Stimulated activated CD4-positive, alpha-beta T cell treated with anti-CD3 and anti-CD28 coated beads, Interleukin-15, amount 100 ng/mL, for 24 hours (primary cell): ENCODE measurements around the gene WNT3A.

Source experiments
- DNase-seq: peaks from one replicate; pipeline ENCODE4 v3.0.0-alpha.2; 2020

The WNT3A gene

DNA sequence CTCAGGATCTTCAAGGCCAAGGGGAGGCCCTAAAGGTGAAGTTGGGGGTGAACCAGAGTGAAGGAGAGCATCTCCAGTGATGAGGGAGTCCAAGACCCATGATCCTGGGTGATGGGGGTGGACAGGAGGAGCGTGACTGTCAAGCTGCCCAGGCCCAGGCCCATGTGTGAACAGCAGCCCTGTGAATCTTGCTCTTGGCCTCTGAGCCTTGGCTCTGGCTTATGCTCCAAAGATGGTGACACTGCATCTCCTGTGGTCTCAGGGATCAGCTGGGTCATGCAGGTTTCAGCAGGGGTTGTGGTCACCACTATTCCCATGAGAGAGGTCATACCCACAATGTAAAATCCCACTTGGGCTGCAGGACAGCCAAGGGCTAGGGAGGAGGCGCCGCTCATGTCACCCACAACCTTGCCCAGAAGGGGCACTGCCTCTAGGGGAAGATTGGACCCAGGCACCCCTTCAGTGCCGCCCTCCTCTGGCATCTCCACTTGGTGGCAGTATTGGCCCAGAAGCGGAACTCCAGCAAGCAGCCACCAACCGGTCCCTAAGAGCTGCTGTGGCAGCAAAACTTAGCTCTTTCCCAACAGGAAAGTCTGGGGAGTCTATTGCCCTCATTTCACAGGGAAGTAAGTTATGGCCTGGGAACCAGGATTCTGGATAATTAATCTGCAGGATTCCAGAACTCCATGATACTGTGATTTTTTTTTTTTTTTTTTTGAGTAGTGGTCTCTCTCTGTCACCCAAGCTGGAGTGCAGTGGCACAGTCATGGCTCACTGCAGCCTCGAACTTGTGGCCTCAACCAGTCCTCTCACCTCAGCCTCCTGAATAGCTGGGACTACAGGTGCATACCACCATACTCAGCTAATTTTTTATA, 7.5 kb upstream of the WNT3A start:
- peak; percentile 80 for DNase-seq

DNA sequence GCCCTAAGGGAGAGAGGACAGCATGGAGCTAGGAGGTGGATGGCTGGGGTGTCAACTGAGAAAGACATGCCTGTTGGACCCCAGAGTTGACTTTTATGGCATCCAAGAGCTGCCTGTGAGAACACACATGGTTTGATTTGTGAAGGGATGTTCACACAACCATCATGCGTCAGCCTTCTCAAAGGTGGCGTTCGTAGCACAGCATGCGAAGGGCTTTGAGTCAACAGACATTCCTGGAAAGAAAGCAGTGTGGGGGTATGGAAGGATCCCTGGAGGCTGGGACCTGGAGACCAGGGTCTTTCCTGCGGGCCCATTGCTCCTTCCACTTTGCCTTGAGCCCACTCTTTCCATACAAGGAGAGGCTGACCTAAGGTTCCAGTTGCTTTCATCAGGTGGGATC, 6.4 kb upstream of the WNT3A start:
- no peak for DNase-seq

DNA sequence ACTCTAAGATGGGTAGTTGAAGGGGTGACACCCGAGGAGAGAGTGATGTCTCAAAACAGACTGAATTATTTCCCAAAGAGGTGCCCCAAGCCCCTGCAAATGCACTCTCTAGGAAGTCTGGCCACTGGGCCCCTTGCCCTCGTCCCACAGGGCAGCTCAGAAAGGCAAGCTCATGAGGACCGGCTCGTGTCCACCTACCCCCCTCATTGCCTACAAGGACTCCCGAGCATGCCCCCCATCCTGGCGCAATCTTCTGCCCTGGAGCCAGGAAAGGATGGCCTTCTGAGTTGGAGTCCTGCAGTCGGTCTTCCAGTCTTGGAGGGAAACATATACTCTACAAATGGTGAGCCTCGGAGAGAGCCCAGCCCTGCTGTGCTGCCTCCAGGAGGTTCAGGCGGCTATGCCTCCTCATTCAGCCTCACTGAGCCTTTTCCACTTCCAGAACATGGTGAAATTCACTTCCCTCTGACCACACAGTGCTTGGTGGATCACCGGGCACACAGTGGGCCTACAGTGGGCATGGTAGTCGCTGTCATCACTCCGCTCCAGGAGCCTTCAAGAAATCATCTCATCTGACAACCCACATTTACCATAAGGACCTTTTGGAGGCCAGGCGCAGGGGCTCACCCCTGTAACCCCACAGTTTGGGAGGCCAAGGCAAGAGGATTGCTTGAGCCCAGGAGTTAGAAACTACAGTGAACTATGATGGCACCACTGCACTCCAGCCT, 5.8 kb upstream of the WNT3A start:
- DNase-seq = no peak

GRCh38 chr1:228001738-228002535, 4.9 kb upstream of the WNT3A start:
- DNase-seq = no peak

DNA sequence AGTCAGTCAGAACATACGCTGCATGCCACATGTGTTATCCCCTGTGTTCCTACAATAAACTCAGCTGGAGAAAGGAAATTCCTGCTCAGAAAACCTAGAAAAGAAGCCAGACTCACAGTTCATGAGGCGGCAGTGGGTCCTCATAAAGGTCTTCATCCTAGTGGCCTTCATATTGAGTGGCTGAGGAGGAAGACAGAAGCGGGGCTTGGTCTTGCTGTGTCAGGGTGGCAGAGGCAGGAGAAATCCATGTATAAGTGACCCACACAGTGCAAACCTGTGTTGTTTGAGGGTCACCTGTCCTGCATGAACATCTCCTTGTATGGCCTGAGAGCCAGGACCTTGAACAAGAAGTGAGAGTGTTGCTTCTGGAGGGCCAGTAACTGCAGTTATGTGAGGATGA, 4.0 kb upstream of the WNT3A start:
- DNase-seq = no peak

GRCh38 chr1:228003461-228004330, 3.1 kb upstream of the WNT3A start:
- DNase-seq = no peak

DNA sequence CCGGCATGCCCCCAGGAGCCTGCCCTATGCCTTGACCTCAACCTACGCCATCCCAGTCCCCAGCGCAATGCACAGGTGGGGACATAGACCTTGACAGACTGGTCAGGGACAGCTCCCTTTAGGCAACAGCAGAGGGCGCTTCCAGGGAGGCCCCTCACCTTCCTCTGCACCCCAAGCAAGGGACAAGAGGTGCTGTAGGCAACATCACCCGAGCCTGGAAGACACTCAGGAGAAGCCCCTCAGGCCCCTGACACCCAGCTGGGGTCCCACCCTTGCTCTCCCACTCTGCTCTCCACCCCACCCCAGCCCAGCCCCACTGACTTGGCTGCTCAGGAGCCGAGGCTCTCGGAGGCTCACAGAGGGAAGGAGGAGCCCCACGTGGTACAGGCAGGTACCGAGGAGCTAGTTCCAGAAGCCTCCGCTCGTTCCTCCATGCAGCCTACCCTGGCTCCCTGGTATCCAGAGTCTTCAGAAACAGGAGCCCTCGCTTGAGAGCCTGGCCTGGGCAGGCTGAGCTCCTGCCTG, 2.4 kb upstream of the WNT3A start:
- DNase-seq = peak; percentile 32

GRCh38 chr1:228004856-228005462, 1.8 kb upstream of the WNT3A start:
- DNase-seq = no peak

DNA sequence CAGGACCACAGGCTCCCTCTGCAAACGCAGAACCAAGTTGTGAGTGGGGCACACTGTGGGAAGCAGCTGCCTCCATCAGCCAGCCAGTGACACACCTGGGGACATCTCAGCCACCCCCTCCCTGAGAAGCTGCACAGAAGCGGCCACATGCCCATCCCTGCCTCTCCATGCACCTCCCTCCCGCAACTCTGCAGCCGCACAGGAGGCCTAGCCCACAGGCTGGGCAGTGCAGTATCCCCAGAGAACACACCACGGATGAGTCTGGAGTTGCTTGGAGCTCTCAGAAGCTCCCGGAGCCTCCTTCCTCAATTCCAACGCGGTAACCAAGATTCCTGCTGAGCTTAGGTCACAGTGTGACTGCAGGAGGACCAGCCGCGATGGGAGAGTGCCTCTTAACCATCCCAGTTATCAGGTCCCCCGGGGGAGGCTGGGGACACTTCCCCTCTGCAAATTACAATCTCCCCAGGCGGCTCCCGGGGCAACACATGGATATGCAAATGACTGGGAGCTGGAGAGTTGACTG, 1.2 kb upstream of the WNT3A start:
- DNase-seq = no peak

- DNase-seq = no peak
Observed at GRCh38 chr1:228006034-228006785, 588 bp upstream of the WNT3A start.

GRCh38 chr1:228007049-228007800, 427 bp downstream of the WNT3A start:
- DNase-seq = no peak

GRCh38 chr1:228007801-228008341, 1.1 kb downstream of the WNT3A start:
- DNase-seq = no peak

GRCh38 chr1:228008391-228009115, 1.8 kb downstream of the WNT3A start:
- no peak for DNase-seq

- DNase-seq = no peak
Observed at GRCh38 chr1:228009116-228009827, 2.5 kb downstream of the WNT3A start.

DNA sequence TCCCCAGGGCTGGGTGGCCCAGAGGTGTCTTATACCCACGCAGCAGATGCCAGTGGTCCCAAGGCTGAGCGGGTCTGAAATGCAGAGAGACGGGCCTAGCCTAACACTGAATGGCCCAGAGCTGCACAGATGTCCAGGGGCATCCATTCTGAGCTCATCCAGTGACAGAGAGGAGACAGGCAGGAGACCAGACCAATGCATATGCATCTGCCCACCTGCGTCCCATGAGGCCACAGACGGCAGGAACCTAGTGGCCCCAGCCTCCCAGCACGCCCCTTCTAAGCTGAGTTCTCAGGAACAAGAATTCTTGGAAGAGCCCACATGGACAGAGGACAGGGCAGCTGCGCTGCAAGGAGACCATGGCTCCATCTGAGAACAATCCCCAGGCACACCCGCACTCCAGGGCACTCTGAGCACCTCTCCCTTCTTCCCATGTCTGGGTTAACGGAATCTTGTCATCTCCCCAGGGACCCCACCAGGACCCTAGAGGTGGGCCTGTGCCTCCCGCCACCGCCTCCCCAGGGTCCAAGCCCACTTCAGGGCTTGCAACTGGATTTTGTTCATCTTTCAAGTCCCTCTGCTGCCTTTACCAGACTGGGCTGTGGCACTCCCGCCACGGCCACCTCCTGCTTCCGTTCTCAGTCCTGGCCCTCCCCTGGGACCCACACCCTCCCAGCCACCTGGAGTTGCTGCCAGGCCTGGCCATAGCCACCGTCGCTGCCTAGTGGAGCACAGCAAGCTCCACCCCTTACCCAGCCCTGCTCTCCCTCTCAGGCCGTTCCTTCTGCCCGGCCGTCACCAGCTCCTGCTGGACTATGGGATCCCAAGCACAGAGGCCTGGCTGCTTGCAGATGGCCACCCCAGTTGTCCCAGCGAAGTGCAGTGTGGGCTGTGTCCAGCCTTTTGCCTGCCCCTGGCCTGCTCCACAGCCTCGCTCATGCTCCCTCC, 3.3 kb downstream of the WNT3A start:
- DNase-seq = no peak

DNA sequence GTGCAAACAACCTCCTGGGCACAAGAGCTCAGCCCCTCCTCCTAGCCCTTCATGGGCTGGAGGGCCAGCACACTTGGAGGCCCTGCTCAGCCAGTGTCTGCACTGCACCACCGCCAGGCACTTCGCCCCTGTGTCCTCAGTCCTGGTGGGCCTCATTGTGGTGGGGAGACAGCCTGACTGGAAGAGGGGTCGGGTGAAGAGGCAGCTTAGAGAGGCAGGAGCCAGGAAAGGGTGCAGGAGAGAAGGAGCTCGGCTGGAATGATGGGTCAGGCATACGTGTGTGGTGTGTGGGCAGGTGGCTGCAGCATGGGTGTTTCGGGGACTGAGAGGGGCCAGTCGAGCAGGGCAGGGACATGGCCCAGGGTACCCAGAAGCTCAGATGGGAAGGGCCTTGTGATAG, 4.1 kb downstream of the WNT3A start:
- no peak for DNase-seq

DNA sequence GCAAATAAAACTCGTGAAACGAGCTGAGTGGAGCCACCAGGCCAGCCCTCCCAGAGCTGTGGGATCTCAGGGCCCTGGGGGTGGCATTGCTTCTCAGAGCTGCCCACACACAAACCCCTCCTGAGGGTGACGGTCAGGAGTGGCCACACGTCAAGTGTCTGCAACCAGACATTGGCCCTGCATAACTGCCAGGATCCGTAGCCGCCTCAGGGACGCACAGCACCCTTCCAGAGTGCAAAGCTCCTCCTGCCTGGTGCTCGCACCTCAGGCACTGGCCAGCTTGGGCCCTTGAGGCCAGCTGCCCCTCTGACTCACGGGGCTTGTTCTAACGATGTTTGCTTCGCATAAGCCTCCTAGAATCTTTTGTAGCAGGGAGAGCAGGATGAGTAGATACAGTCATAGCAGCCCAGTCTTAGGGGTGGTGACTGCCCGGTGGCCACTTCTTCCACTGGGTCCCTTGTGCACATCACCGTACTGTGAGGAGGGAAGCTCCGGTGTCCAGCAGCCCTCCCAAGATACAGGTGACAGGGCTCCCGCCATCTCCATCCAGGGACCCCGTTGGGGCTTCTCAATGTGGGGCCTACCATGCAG, 5.0 kb downstream of the WNT3A start:
- no peak for DNase-seq
